CD4-positive, alpha-beta T cell (primary cell): ENCODE measurements around the gene ACSS2. TPM values are rescaled to one million over a fixed set of nuclear protein-coding genes. Genes with fewer than 3 reads are reported as not detected.

Experiments
- ATAC-seq: fragments of 200-7000 bp; cut with Tn5 transposase; one replicate; pipeline ENCODE4 v1.10.0; 2022; ENCODE audit warnings: mild to moderate bottlenecking; ENCODE audit not compliant: poor library complexity
- CTCF ChIA-PET: fragments of 350-600 bp; sonication (Branson Sonifier 250); formaldehyde crosslinking; loops from one replicate; lab custom pipeline; 2021; ENCODE audit warnings: antibody characterized with exemption, inconsistent platforms; lab: Charles Lee
- POLR2A ChIA-PET: fragments of 350-600 bp; sonication (Branson Sonifier 250); formaldehyde crosslinking; loops from one replicate; lab custom pipeline; 2021; ENCODE audit warnings: antibody characterized with exemption, inconsistent platforms; lab: Charles Lee
- DNase-seq, 14 experiments: peaks; one replicate each; pipeline ENCODE4 v3.0.0-alpha.2; 2013 to 2020; ENCODE audit warnings: mixed read lengths in 2 of 14
- H3K27ac ChIP-seq, 2 donors: one replicate each; pipeline versions ENCODE4 v1.5.1 to v1.7.0; 2013; ENCODE audit warnings: low read length in 2 of 2, low read depth in 1 of 2, mild to moderate bottlenecking in 1 of 2
- H3K27me3 ChIP-seq, 2 experiments: 1 replicate in 1 of 2; 2 replicates in 1 of 2; pipeline versions ENCODE4 v1.6.1 to v1.7.0; 2013; ENCODE audit warnings: low read length in 2 of 2, control low read depth in 1 of 2, mild to moderate bottlenecking in 1 of 2, moderate library complexity in 1 of 2; ENCODE audit not compliant: insufficient read depth in 2 of 2, control insufficient read depth in 1 of 2
- H3K36me3 ChIP-seq: one replicate; pipeline ENCODE4 v1.6.1; 2013; ENCODE audit warnings: low read length, control low read depth; ENCODE audit not compliant: insufficient read depth
- H3K4me1 ChIP-seq: one replicate; pipeline ENCODE4 v1.6.1; 2013; ENCODE audit warnings: low read length, control low read depth; ENCODE audit not compliant: insufficient read depth
- H3K4me3 ChIP-seq: one replicate; pipeline ENCODE4 v1.5.1; 2013; ENCODE audit warnings: mild to moderate bottlenecking, low read length, moderate library complexity
- H3K9me3 ChIP-seq, 2 experiments: 1 replicate in 1 of 2; 2 replicates in 1 of 2; pipeline versions ENCODE4 v1.6.1 to v1.7.0; 2013; ENCODE audit warnings: low read length in 2 of 2, mild to moderate bottlenecking in 2 of 2, control low read depth in 1 of 2, moderate library complexity in 1 of 2; ENCODE audit not compliant: control insufficient read depth in 1 of 2, insufficient read depth in 1 of 2
- H3K27ac Mint-ChIP-seq: one replicate; pipeline ENCODE4 v1.8.0; 2020; ENCODE audit warnings: mixed read lengths
- H3K27me3 Mint-ChIP-seq: one replicate; pipeline ENCODE4 v1.8.0; 2021; ENCODE audit warnings: mixed read lengths
- H3K36me3 Mint-ChIP-seq: one replicate; pipeline ENCODE4 v1.8.0; 2021; ENCODE audit warnings: low read depth, mixed read lengths
- H3K4me1 Mint-ChIP-seq: one replicate; pipeline ENCODE4 v1.8.0; 2021; ENCODE audit warnings: low read depth, mixed read lengths
- H3K4me3 Mint-ChIP-seq: one replicate; pipeline ENCODE4 v1.8.0; 2020; ENCODE audit warnings: mild to moderate bottlenecking, mixed read lengths
- H3K9me3 Mint-ChIP-seq: one replicate; pipeline ENCODE4 v1.8.0; 2020; ENCODE audit warnings: mixed read lengths
- CTCF ChIP-seq: fragments of 200-600 bp; IDR thresholded peaks from one replicate; pipeline ENCODE4 v1.8.0; 2022; ENCODE audit warnings: antibody characterized with exemption, mild to moderate bottlenecking
- intact Hi-C, 2 experiments: fragments of 100-400 bp; cut with DNase I in 1 of 2; cut with micrococcal nuclease in 1 of 2; formaldehyde crosslinking; loops; one replicate each; pipeline versions ENCODE4 v1.15.1 to v1.9.0; 2023 to 2025; cut with DNase I, micrococcal nuclease
- total RNA-seq, 174 experiments: library from RNA in 2 of 174; stranded (reverse) in 2 of 174; gene quantifications; one replicate each; pipeline ENCODE4 v1.2.3 and lab custom pipeline; 2021 to 2026

ACSS2 gene
- total RNA-seq, 2 experiments from 2014 or later: 15.6 to 18.8 TPM

- no peaks in the 10 kb centered on the region for H3K27me3 ChIP-seq
- CTCF ChIA-PET: interaction anchor here (0.6 kb wide), 1 partner anchor 1111 kb away, joined by 4 read pairs; no protein-coding TSS in a partner anchor
- no peak for ATAC-seq
Measured at GRCh38 chr20:34946661-34947060, 70.2 kb downstream of the ACSS2 start.

GRCh38 chr20:34947336-34947735 is 70.9 kb downstream of the ACSS2 start:
- ATAC-seq (no peak), DNase-seq (no peak)
- ChIA-PET POLR2A (no interaction called here), CTCF (no interaction called here)
- Histone ChIP-seq H3K36me3 (peaks cover 56% of the 10 kb centered on the region), H3K4me3 (no peak overlapping the region), H3K27ac (no peak overlapping the region), H3K9me3 (no peaks in the 10 kb centered on the region), H3K4me1 (no peaks in the 10 kb centered on the region), H3K27me3 (no peaks in the 10 kb centered on the region)
- H3K4me3 Mint-ChIP-seq: no peak overlapping the region
- no peaks in the 10 kb centered on the region for H3K4me1 Mint-ChIP-seq
- peaks cover 56% of the 10 kb centered on the region for H3K36me3 Mint-ChIP-seq
- H3K27ac Mint-ChIP-seq: no peak overlapping the region
- intact Hi-C loops: no loop called here
- no peaks in the 10 kb centered on the region for H3K27me3 Mint-ChIP-seq
- no peaks in the 10 kb centered on the region for H3K9me3 Mint-ChIP-seq
- no peak for TF ChIP-seq CTCF

More at GRCh38 chr20:34946661-34947060, 70.2 kb downstream of the ACSS2 start:
- no peaks in the 10 kb centered on the region for H3K4me1 ChIP-seq
- no peaks in the 10 kb centered on the region for H3K9me3 ChIP-seq
- H3K27me3 Mint-ChIP-seq: no peaks in the 10 kb centered on the region
- intact Hi-C loops: no loop called here
- H3K36me3 ChIP-seq: peaks cover 62% of the 10 kb centered on the region
- no peak overlapping the region for H3K27ac ChIP-seq
- H3K36me3 Mint-ChIP-seq: peaks cover 63% of the 10 kb centered on the region
- H3K4me3 Mint-ChIP-seq: no peak overlapping the region
- H3K4me1 Mint-ChIP-seq: no peaks in the 10 kb centered on the region
- no peaks in the 10 kb centered on the region for H3K9me3 Mint-ChIP-seq
- H3K27ac Mint-ChIP-seq: no peak overlapping the region
- POLR2A ChIA-PET: no interaction called here
- H3K4me3 ChIP-seq: no peak overlapping the region
- no peak for DNase-seq
- TF ChIP-seq CTCF: no peak

- Mint-ChIP-seq H3K4me3 (no peak overlapping the region), H3K27me3 (no peaks in the 10 kb centered on the region), H3K36me3 (peaks cover 49% of the 10 kb centered on the region), H3K27ac (no peak overlapping the region), H3K9me3 (no peaks in the 10 kb centered on the region), H3K4me1 (no peaks in the 10 kb centered on the region)
- TF ChIP-seq CTCF: no peak
- H3K27me3 ChIP-seq: no peaks in the 10 kb centered on the region
- intact Hi-C loops: no loop called here
- CTCF ChIA-PET: no interaction called here
- peaks cover 49% of the 10 kb centered on the region for H3K36me3 ChIP-seq
- no peak overlapping the region for H3K27ac ChIP-seq
- ATAC-seq (no peak), DNase-seq (no peak)
- no peaks in the 10 kb centered on the region for H3K9me3 ChIP-seq
- no peak overlapping the region for H3K4me3 ChIP-seq
- no peaks in the 10 kb centered on the region for H3K4me1 ChIP-seq
- POLR2A ChIA-PET: no interaction called here
Measured at GRCh38 chr20:34948030-34948429, 71.6 kb downstream of the ACSS2 start.
